ENCODE measurements around the gene DLK2. TPM values are rescaled to one million over a fixed set of nuclear protein-coding genes. Genes with fewer than 3 reads are reported as not detected.
A peak's percentile ranks its signal among the peaks of the same experiment; 100 is the strongest.

DLK2 gene
- total RNA-seq, 1 donor from 2014 or later = 0.60 TPM

GRCh38 chr6:43497689-43498088, 42.3 kb upstream of the DLK2 start:
- Mint-ChIP-seq H3K9me3 (ENCODE audit: low read depth) (no peaks in the 10 kb centered on the region), H3K36me3 (ENCODE audit: insufficient read depth) (peaks cover 7% of the 10 kb centered on the region), H3K4me3 (ENCODE audit: low read depth) (no peak overlapping the region), H3K4me1 (ENCODE audit: low read depth) (peaks cover 3% of the 10 kb centered on the region), H3K27ac (no peak overlapping the region), H3K27me3 (no peaks in the 10 kb centered on the region)
- no peak for TF ChIP-seq CTCF (IDR thresholded peaks at IDR 0.05; ENCODE audit: unreplicated experiment)
- DNase-seq (ENCODE audit: low spot score, unreplicated experiment) = no peak

- Mint-ChIP-seq H3K4me1 (ENCODE audit: low read depth) (peaks cover 3% of the 10 kb centered on the region), H3K4me3 (ENCODE audit: low read depth) (no peak overlapping the region), H3K27me3 (no peaks in the 10 kb centered on the region), H3K36me3 (ENCODE audit: insufficient read depth) (peaks cover 7% of the 10 kb centered on the region), H3K27ac (no peak overlapping the region), H3K9me3 (ENCODE audit: low read depth) (no peaks in the 10 kb centered on the region)
- no peak for DNase-seq (ENCODE audit: low spot score, unreplicated experiment)
- TF ChIP-seq CTCF (IDR thresholded peaks at IDR 0.05; ENCODE audit: unreplicated experiment) = no peak
Observed at GRCh38 chr6:43497129-43497396, 41.7 kb upstream of the DLK2 start.

DNA sequence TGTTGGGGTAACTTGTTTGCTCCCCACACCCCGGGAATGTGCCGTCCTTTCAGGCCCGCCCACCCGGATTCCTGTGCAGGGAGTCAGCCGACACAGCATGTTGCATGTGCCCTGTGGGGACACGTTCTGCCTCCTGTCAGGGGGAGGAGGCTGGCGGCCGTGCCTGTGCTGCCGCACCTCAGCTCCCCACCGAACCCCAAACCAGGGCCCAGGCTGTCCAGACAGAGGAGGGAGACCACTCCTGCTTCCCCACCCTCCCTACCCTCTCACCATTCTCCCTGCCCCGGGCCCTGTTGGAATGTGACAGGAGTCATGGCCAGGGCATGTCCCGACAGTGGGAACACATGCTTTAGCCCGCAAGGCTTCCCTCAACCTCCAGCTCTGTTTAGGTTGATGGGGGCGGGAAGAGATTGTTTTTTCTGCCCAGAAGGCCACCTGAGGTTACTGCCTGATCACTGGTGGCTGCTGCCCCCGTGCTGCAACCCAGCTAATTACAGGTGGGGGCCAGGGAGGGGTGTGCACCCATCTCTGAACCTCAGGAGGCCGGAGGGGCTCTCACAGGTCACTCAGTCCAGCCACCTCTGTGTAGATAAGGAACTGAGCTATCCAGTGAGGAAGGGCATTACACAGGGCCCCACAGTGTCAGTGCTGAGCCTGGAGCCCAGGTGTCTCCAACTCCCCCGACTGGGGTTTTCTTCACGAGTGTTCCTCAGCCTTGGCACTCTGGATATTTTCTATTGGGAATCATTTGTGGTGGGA, 41.2 kb upstream of the DLK2 start:
- no peak overlapping the region for H3K4me3 Mint-ChIP-seq (ENCODE audit: low read depth)
- H3K27me3 Mint-ChIP-seq = no peaks in the 10 kb centered on the region
- peaks cover 3% of the 10 kb centered on the region for H3K4me1 Mint-ChIP-seq (ENCODE audit: low read depth)
- TF ChIP-seq CTCF (IDR thresholded peaks at IDR 0.05; ENCODE audit: unreplicated experiment) = peak; percentile 47
- peaks cover 7% of the 10 kb centered on the region for H3K36me3 Mint-ChIP-seq (ENCODE audit: insufficient read depth)
- no peak overlapping the region for H3K27ac Mint-ChIP-seq
- no peak for DNase-seq (ENCODE audit: low spot score, unreplicated experiment)
- no peaks in the 10 kb centered on the region for H3K9me3 Mint-ChIP-seq (ENCODE audit: low read depth)

DNA sequence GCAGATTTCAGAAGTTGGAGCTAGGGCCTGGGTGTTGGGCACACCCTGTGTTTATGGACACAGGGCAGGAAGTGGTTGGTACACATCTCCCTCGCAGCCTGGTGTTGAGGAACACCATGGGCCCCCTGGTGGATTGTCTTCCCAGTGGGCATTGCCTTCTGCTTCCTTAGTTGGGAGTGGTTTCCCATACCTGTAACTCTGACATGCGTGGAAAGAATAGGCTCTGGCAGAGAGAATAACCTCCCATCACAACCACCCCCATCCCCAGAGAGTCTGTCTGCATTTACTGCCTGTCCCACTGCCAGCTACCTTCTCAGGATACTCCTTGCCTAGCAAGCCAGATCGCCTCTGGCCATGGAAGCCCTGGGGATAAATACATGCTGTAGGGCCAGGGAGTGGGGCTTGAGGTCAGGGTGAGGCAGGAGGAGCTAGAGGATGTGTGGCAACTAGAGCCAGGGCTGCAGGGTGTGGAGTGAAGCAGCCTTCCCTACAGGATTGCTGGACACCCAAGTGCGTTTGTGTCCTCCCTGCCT, 40.1 kb upstream of the DLK2 start:
- peak overlapping the region; percentile 74 for H3K27ac Mint-ChIP-seq
- H3K36me3 Mint-ChIP-seq (ENCODE audit: insufficient read depth) = peaks cover 4% of the 10 kb centered on the region
- H3K4me3 Mint-ChIP-seq (ENCODE audit: low read depth) = no peak overlapping the region
- peak; percentile 13 for TF ChIP-seq CTCF (IDR thresholded peaks at IDR 0.05; ENCODE audit: unreplicated experiment)
- H3K27me3 Mint-ChIP-seq = no peaks in the 10 kb centered on the region
- H3K9me3 Mint-ChIP-seq (ENCODE audit: low read depth) = no peaks in the 10 kb centered on the region
- no peak for DNase-seq (ENCODE audit: low spot score, unreplicated experiment)
- peaks cover 3% of the 10 kb centered on the region for H3K4me1 Mint-ChIP-seq (ENCODE audit: low read depth)

DNA sequence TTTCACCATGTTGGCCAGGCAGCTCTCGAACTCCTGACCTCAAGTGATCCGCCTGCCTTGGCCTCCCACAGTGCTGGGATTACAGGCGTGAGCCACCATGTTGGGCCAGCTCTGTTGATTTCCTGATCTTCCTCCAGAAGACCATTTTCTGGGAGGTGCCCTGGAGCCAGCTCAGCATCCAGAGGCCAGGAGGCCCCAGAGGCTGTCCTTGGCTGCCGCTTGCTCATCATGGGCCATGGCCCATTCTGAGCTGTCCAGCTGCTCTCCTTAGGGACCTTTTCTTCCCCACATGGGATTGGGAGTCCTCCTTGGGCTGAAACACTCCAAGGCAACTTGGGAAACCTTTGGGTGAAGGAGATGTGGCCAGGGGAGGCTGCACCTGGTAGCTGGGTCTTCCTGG, 39.4 kb upstream of the DLK2 start:
- Mint-ChIP-seq H3K9me3 (ENCODE audit: low read depth) (no peaks in the 10 kb centered on the region), H3K36me3 (ENCODE audit: insufficient read depth) (peaks cover 5% of the 10 kb centered on the region), H3K27ac (no peak overlapping the region), H3K27me3 (no peaks in the 10 kb centered on the region), H3K4me1 (ENCODE audit: low read depth) (peaks cover 3% of the 10 kb centered on the region), H3K4me3 (ENCODE audit: low read depth) (no peak overlapping the region)
- no peak for TF ChIP-seq CTCF (IDR thresholded peaks at IDR 0.05; ENCODE audit: unreplicated experiment)
- DNase-seq (ENCODE audit: low spot score, unreplicated experiment) = no peak

All from progenitor cell of endocrine pancreas (in vitro differentiated cells).